ENCODE data around the gene STAT5B. TPM values are rescaled to one million over a fixed set of nuclear protein-coding genes. Genes with fewer than 3 reads are reported as not detected.

Gene STAT5B
- total RNA-seq, 1 experiment from 2014 or later = 42.9 TPM

- no peak overlapping the region for H3K27ac Mint-ChIP-seq
- DNase-seq = no peak
- Histone ChIP-seq H3K14ac (ENCODE audit: insufficient read depth, low read length) (no peak overlapping the region), H2BK20ac (ENCODE audit: low read depth, low read length, poor library complexity, severe bottlenecking) (no peak overlapping the region), H3K79me2 (ENCODE audit: insufficient read depth, low read length) (no peaks in the 10 kb centered on the region), H2AFZ (ENCODE audit: low read length) (no peak overlapping the region), H3K4ac (ENCODE audit: low read depth, low read length) (no peak overlapping the region), H3K56ac (ENCODE audit: insufficient read length, low read depth, low read length) (no peak overlapping the region), H3K23ac (ENCODE audit: insufficient read length, low read depth, low read length) (no peak overlapping the region), H3K27ac (ENCODE audit: insufficient read length, low read depth, low read length) (no peak overlapping the region), H2BK5ac (ENCODE audit: insufficient read length, low read length) (no peak overlapping the region), H3K9ac (ENCODE audit: extremely low read depth, insufficient read length, low read length) (no peak overlapping the region), H3K4me1 (ENCODE audit: insufficient read depth, low read length) (peaks cover 3% of the 10 kb centered on the region; the same call in 1 of the 2 replicates), H3K9me3 (ENCODE audit: control insufficient read depth, low read depth, low read length) (no peaks in the 10 kb centered on the region), H4K91ac (ENCODE audit: insufficient read length, low read depth, low read length) (no peak overlapping the region), H4K20me1 (ENCODE audit: control insufficient read depth, insufficient read depth, insufficient read length) (no peaks in the 10 kb centered on the region), H4K8ac (replicated peaks; ENCODE audit: insufficient read length, low read depth, low read length) (no peak overlapping the region), H3K18ac (ENCODE audit: insufficient read length, low read depth, low read length) (peak overlapping the region; percentile 20), H2AK5ac (ENCODE audit: insufficient read length, low read length) (no peak overlapping the region), H3K4me2 (ENCODE audit: insufficient read depth, insufficient read length, low read length) (no peak overlapping the region), H2BK15ac (ENCODE audit: low read depth, low read length) (no peak overlapping the region), H3K23me2 (ENCODE audit: insufficient read length, low read depth, low read length, poor library complexity, severe bottlenecking) (peaks cover 17% of the 10 kb centered on the region), H4K5ac (ENCODE audit: insufficient read length, low read depth, low read length) (no peak overlapping the region), H2BK12ac (ENCODE audit: insufficient read length, low read depth, low read length) (no peak overlapping the region), H3K79me1 (ENCODE audit: insufficient read depth, low read depth, low read length, poor library complexity, severe bottlenecking) (no peaks in the 10 kb centered on the region), H2BK120ac (ENCODE audit: low read depth, low read length, poor library complexity, severe bottlenecking) (no peak overlapping the region), H3K27me3 (ENCODE audit: insufficient read depth, low read length) (peaks cover 10% of the 10 kb centered on the region; the same call in 1 of the 2 replicates), H3T11ph (ENCODE audit: low read length) (no peak overlapping the region)
- peaks cover 14 to 49% of the 10 kb centered on the region in 2 experiments for H3K4me1 Mint-ChIP-seq
- TF ChIP-seq CTCF (conservative IDR thresholded peaks at IDR 0.05) = no peak
- no peak overlapping the region for H3K4me3 Mint-ChIP-seq
- no peaks in the 10 kb centered on the region; a peak in 1 of 5 replicates for H3K9me3 Mint-ChIP-seq
- no peaks in the 10 kb centered on the region for H3K36me3 Mint-ChIP-seq (ENCODE audit: insufficient read depth in 1 of 3, low read depth in 3 of 3)
- no CpG with 5 or more reads among the region's 7 CpGs for WGBS (ENCODE audit: extremely low coverage, insufficient read length, low lambda C conversion rate)
- H3K27me3 Mint-ChIP-seq (ENCODE audit: low read depth) = peaks cover 53% of the 10 kb centered on the region
Measured at GRCh38 chr17:42185621-42185930, 90.6 kb downstream of the STAT5B start.

Measured in H9 (cell line).